PC-3 (cell line): ENCODE data around the gene DNAH1. TPM values are rescaled to one million over a fixed set of nuclear protein-coding genes. Genes with fewer than 3 reads are reported as not detected.

ENCODE experiments used
- ATAC-seq: fragments of 200-7000 bp; cut with Tn5 transposase; 2 replicates; pipeline ENCODE4 v1.9.1; 2020; ENCODE audit warnings: mild to moderate bottlenecking, moderate library complexity
- BruUV-seq: library from RNA; stranded (reverse); fragments of 400-500 nt; replicated peaks from 2 replicates; lab custom pipeline; 2021; lab: Mats Ljungman, UMichigan
- CTCF ChIA-PET: fragments of 300-600 bp; sonication (Branson Sonifier 250); formaldehyde crosslinking; loops from one replicate; lab custom pipeline; 2022; ENCODE audit warnings: antibody characterized with exemption; lab: Charles Lee
- POLR2A ChIA-PET: fragments of 300-600 bp; sonication (Branson Sonifier 250); formaldehyde crosslinking; loops from one replicate; lab custom pipeline; 2022; ENCODE audit warnings: antibody characterized with exemption; ENCODE audit not compliant: unreplicated experiment; lab: Charles Lee
- DNase-seq: peaks from one replicate; pipeline ENCODE4 v3.0.0-alpha.2; 2015
- H2AFZ ChIP-seq: fragments of 300-600 bp; sonication (generic); 2 replicates; pipeline ENCODE4 v1.6.0; 2016; ENCODE audit warnings: antibody characterized with exemption, low read length
- H3F3A ChIP-seq: fragments of 300-600 bp; sonication (generic); one replicate; pipeline ENCODE4 v1.6.0; 2017; ENCODE audit warnings: antibody characterized with exemption, low read length, control low read depth, mild to moderate bottlenecking; ENCODE audit not compliant: unreplicated experiment
- H3K27ac ChIP-seq: fragments of 300-600 bp; sonication (generic); 2 replicates; pipeline ENCODE4 v1.5.1; 2016; ENCODE audit warnings: mild to moderate bottlenecking, low read length
- H3K27me3 ChIP-seq: fragments of 300-600 bp; sonication (generic); 2 replicates; pipeline ENCODE4 v1.6.1; 2016; ENCODE audit warnings: low read length, mixed read lengths
- H3K36me3 ChIP-seq: fragments of 300-600 bp; sonication (generic); 2 replicates; pipeline ENCODE4 v1.6.1; 2016; ENCODE audit warnings: low read depth, mixed run types, low read length, mixed read lengths
- H3K4me1 ChIP-seq: fragments of 300-600 bp; sonication (generic); 2 replicates; pipeline ENCODE4 v1.5.1; 2016; ENCODE audit warnings: low read length; ENCODE audit not compliant: insufficient read depth
- H3K4me2 ChIP-seq: fragments of 300-600 bp; sonication (generic); 2 replicates; pipeline ENCODE4 v1.6.0; 2016; ENCODE audit warnings: low read length
- H3K4me3 ChIP-seq: fragments of 300-600 bp; sonication (generic); 2 replicates; pipeline ENCODE4 v1.5.1; 2016; ENCODE audit warnings: mild to moderate bottlenecking, low read length, mixed read lengths
- H3K79me2 ChIP-seq: fragments of 300-600 bp; sonication (generic); 2 replicates; pipeline ENCODE4 v1.6.1; 2017; ENCODE audit warnings: low read length, mixed read lengths
- H3K9ac ChIP-seq: fragments of 300-600 bp; sonication (generic); 2 replicates; pipeline ENCODE4 v1.6.0; 2016; ENCODE audit warnings: mild to moderate bottlenecking, low read length
- H3K9me2 ChIP-seq: fragments of 300-600 bp; sonication (generic); replicated peaks from 2 replicates; pipeline ENCODE4 v1.6.1; 2016; ENCODE audit warnings: mixed run types, low read length, mixed read lengths
- H3K9me3 ChIP-seq: fragments of 300-600 bp; sonication (generic); 2 replicates; pipeline ENCODE4 v1.6.1; 2016; ENCODE audit warnings: low read length, mixed read lengths
- H4K20me1 ChIP-seq: fragments of 300-600 bp; sonication (generic); 2 replicates; pipeline ENCODE4 v1.6.1; 2016; ENCODE audit warnings: low read length, mixed read lengths
- EZH2 ChIP-seq: fragments of 300-600 bp; sonication (generic); IDR thresholded peaks from one replicate; pipeline ENCODE4 v1.6.1; 2017; ENCODE audit warnings: antibody characterized with exemption, mild to moderate bottlenecking, low read length; ENCODE audit not compliant: unreplicated experiment
- EZH2phosphoT487 ChIP-seq: fragments of 300-600 bp; sonication (generic); IDR thresholded peaks from 2 replicates; pipeline ENCODE4 v1.6.1; 2018; ENCODE audit warnings: mild to moderate bottlenecking, antibody characterized with exemption, low read length, borderline replicate concordance
- intact Hi-C: fragments of 100-400 bp; cut with micrococcal nuclease; formaldehyde crosslinking; loops from 2 replicates; pipeline ENCODE4 v1.9.0; 2023
- total RNA-seq: library from RNA; depleted of rRNA; stranded (reverse); fragments of >200 nt; gene quantifications from 2 replicates; pipeline ENCODE4 v1.2.3, GENCODE V29; 2014
- TF ChIP-seq, protein P1 (sequence below): fragments of 300-600 bp; sonication (generic); conservative IDR thresholded peaks from 2 replicates; pipeline ENCODE4 v1.5.1; 2017; ENCODE audit warnings: antibody characterized with exemption, low read depth, mild to moderate bottlenecking, low read length

The DNAH1 gene
- total RNA-seq, 1 experiment from 2014 or later, result 2.2 TPM

DNA sequence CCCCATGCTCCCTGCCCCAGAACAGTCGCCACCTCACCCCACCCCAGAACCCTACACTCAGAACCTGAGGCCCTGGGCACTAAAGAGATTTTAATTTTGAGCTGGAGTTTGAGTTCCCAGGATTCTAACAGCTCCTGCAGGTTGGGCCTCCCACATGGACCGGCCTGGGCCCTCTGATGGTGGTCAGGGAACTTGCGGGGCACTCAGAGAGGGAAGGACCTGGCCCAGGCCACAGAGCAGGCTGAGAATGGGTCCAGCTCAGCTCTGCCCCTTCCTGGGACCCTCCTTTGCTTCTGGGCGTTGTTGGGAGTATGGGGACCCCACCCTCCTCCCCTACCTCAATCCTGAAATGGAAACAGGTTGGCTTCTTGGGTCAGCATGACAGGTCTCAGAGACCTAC, 129.9 kb downstream of the DNAH1 start:
- Histone ChIP-seq H3K27ac (no peak overlapping the region), H3K4me2 (no peak overlapping the region), H3K36me3 (no peaks in the 10 kb centered on the region), H2AFZ (no peak overlapping the region), H3F3A (no peaks in the 10 kb centered on the region), H3K9me2 (no peaks in the 10 kb centered on the region), H3K9me3 (no peaks in the 10 kb centered on the region), H3K27me3 (no peaks in the 10 kb centered on the region), H3K4me1 (peaks cover 6% of the 10 kb centered on the region), H4K20me1 (no peaks in the 10 kb centered on the region), H3K79me2 (no peaks in the 10 kb centered on the region), H3K4me3 (no peak overlapping the region), H3K9ac (no peak overlapping the region)
- no TSS peak for BruUV-seq
- DNase-seq (no peak), ATAC-seq (no peak)
- TF ChIP-seq, protein P1, sequence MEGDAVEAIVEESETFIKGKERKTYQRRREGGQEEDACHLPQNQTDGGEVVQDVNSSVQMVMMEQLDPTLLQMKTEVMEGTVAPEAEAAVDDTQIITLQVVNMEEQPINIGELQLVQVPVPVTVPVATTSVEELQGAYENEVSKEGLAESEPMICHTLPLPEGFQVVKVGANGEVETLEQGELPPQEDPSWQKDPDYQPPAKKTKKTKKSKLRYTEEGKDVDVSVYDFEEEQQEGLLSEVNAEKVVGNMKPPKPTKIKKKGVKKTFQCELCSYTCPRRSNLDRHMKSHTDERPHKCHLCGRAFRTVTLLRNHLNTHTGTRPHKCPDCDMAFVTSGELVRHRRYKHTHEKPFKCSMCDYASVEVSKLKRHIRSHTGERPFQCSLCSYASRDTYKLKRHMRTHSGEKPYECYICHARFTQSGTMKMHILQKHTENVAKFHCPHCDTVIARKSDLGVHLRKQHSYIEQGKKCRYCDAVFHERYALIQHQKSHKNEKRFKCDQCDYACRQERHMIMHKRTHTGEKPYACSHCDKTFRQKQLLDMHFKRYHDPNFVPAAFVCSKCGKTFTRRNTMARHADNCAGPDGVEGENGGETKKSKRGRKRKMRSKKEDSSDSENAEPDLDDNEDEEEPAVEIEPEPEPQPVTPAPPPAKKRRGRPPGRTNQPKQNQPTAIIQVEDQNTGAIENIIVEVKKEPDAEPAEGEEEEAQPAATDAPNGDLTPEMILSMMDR, result no peak
- no peak for TF ChIP-seq EZH2
- no peak for TF ChIP-seq EZH2phosphoT487
- POLR2A ChIA-PET, result no interaction called here
- CTCF ChIA-PET, result interaction anchor here (0.6 to 1.2 kb wide), 2 partner anchors 8 to 34 kb away, joined by 3 to 7 read pairs; no protein-coding TSS in a partner anchor
- intact Hi-C loops, result no loop called here

DNA sequence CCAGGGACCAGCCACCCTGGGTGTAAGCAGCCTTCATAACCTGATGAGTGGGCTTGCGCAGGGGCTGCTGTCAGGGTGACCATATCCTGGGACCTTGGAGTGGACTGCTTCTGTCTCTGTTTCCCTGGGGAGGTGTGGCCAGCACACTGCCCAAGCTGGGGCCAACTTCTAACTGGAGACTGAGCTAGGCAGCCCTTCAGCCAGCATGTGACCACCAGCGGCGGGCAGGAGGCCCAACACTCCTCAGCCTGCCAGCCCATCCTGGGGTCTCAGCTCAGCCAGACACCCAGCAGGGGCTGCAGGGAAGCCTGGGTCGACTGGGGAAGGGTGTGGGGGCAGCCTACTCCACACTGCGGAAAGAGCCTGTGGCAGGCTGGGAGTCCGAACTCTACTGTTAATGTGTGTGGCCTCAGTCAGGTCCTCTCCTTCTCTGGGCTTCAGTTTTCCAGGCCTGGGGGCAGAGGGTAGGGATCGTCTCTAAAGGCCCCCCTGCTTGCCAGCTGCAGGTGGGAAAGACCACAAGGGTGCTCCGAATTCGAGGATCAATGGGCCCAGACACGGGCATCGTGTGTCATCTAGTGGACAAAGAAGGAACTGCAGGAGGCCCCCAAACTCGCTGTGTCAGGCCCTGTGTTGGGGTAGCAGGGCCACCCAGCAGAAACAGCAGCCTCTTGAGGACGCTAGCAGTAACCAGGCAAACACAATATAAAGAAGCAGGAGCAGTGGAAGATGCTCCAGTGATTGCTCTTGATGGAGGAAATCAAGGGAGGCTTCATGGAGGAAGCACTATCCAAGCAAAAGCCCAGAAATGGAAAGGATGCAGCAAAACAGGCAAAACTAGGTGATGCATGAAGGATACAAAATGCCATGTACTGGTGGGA, 130.8 kb downstream of the DNAH1 start:
- Histone ChIP-seq H3F3A (no peaks in the 10 kb centered on the region), H3K4me1 (peaks cover 6% of the 10 kb centered on the region), H3K27me3 (no peaks in the 10 kb centered on the region), H3K4me3 (no peak overlapping the region), H3K27ac (no peak overlapping the region), H3K9me2 (no peaks in the 10 kb centered on the region), H3K36me3 (no peaks in the 10 kb centered on the region), H2AFZ (peak overlapping the region; percentile 41; the same call in 1 of the 2 replicates), H3K9me3 (no peaks in the 10 kb centered on the region), H3K4me2 (no peak overlapping the region), H3K9ac (no peak overlapping the region), H3K79me2 (no peaks in the 10 kb centered on the region), H4K20me1 (no peaks in the 10 kb centered on the region)
- POLR2A ChIA-PET, result no interaction called here
- DNase-seq (peak; percentile 80), ATAC-seq (peak; percentile 44)
- CTCF ChIA-PET, result interaction anchor here (0.6 to 1.5 kb wide), 3 partner anchors 21 to 35 kb away, joined by 3 to 7 read pairs (median 4); no protein-coding TSS in a partner anchor
- TF ChIP-seq EZH2phosphoT487, result no peak
- TF ChIP-seq, protein P1, result peak; percentile 98
- BruUV-seq, result no TSS peak
- intact Hi-C loops, result loop anchor here (1.0 kb wide), 2 partner anchors 19 to 35 kb away; no protein-coding TSS in a partner anchor
